GM12874 (cell line): ENCODE data around the gene ADPGK.

Experiments used
- TF ChIP-seq, protein P1 (sequence below): IDR thresholded peaks from 2 replicates; pipeline ENCODE4 v1.5.1; 2011; ENCODE audit warnings: low read depth, mild to moderate bottlenecking, control low read depth, low read length, moderate library complexity; ENCODE audit not compliant: insufficient read depth

Gene ADPGK

DNA sequence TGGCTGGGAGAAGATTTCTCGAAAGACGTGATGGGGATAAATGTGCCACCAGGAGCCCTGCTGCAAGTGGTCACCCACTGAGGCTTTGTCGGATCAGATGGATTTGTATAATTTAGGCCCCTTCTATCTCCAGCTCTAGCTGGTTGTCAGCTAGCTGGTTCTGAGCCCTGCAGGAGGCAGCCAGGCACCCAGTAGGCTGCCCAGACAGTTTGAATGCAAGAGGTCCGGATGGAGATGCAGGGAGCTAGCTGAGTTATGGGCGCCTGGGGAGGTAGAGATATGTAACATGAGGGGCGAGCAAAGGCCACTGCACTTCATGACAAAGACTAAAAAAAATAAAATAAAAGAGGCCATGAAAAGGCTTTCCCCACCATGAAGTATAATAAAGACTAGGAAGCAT lies 35.1 kb upstream of the ADPGK start:
- TF ChIP-seq, protein P1, sequence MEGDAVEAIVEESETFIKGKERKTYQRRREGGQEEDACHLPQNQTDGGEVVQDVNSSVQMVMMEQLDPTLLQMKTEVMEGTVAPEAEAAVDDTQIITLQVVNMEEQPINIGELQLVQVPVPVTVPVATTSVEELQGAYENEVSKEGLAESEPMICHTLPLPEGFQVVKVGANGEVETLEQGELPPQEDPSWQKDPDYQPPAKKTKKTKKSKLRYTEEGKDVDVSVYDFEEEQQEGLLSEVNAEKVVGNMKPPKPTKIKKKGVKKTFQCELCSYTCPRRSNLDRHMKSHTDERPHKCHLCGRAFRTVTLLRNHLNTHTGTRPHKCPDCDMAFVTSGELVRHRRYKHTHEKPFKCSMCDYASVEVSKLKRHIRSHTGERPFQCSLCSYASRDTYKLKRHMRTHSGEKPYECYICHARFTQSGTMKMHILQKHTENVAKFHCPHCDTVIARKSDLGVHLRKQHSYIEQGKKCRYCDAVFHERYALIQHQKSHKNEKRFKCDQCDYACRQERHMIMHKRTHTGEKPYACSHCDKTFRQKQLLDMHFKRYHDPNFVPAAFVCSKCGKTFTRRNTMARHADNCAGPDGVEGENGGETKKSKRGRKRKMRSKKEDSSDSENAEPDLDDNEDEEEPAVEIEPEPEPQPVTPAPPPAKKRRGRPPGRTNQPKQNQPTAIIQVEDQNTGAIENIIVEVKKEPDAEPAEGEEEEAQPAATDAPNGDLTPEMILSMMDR = no peak

DNA sequence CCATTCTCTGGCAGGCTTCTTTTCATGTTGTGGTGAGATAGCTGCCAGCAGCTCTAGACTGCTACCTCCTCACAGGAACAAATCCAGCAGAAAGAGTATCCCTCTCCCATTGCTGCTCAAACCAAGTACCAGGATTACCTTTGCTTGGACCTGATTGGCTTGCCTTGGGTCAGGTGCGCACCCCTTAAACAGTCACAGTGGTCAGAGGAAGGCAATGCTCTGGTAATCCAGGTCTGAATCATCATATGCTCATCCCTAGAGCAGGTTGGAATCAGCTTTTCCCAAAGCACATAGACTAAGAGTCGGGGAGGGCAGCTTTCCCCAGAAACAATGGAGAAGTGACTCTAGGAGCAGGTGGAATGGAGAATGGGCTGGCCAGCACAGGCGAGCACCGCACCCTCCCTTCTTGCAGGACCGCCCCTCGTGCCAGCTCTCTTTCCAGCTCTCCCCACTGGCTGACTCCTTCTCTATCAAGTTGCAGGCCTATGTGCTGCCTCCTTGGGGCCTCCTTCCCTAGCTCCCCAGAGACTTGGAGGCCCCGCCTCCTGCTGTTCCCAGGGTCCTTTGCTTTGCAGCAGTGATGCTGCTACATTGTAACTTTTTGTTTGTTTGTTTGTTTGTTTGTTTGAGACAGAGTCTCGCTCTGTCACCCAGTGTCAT lies 29.9 kb upstream of the ADPGK start:
- TF ChIP-seq, protein P1 = no peak

DNA sequence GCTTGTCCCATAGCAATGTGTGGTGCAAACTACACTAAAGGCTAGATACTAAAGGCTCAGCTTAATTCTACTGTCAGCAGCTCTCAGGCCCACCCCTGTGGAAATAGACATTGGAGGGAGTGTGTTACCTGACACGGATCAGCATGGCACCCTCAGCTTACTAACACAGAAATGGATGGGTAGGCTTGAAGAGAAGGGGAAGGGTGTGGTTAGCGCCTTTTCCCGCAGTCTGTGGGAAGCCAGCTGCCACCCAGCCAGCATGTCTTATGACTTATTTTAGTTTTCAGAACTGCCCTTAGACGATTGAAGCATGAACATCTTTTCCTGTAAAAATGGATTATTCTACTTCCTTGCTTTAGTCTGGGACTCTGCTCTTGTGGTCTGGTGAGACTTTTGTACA lies 25.8 kb upstream of the ADPGK start:
- TF ChIP-seq, protein P1 = no peak

DNA sequence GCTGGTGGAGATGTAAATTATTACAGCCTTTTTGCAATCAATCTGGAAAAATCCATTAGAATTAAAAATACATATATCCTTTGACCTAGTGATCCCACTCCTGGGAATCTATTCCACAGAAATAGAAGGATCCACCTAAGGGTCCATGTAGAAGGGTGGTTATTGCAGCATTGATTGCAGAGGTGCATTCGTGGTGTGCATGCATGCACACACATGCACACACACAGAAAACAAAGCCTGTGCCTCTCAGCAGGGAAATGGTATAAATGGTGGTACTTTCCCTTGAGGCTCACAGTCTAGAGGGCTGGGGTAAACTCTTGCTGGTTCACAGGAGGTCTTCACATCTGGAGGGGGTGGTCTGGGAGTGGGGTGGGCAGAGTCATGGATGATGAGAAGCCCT lies 19.4 kb upstream of the ADPGK start:
- TF ChIP-seq, protein P1 = no peak

DNA sequence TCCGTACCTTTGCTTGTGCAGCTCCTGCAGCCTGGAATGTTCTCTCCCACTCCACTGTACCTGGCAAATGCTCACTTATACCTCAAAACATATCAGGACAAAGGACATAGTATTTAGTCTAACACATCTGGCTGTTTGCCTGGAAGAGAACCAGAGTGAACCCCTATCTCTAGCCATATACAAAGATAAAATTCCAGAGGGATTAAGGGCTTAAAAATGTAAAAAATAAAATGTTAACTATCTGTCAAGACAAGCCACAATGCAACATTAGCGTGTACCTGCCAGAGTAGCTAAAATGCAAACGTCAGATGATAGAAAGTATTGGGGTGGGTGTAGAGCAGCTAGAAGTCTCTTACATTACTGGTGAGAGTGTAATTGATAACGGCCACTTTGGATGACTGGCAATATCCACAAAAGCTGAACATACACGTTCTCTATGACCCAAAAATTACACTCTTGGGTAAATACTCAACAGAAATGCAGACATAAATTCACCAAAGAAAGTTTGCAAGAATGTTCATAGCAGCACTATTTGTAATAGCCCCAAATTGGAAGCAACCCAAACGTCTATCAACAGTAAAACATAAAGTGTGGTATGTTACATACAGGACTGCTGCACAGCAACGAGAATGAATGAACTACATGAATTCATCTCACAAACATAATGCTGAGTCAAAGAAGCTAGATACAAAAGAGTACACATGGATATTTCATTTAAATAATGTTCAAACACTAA lies 18.2 kb upstream of the ADPGK start:
- TF ChIP-seq, protein P1 = no peak

DNA sequence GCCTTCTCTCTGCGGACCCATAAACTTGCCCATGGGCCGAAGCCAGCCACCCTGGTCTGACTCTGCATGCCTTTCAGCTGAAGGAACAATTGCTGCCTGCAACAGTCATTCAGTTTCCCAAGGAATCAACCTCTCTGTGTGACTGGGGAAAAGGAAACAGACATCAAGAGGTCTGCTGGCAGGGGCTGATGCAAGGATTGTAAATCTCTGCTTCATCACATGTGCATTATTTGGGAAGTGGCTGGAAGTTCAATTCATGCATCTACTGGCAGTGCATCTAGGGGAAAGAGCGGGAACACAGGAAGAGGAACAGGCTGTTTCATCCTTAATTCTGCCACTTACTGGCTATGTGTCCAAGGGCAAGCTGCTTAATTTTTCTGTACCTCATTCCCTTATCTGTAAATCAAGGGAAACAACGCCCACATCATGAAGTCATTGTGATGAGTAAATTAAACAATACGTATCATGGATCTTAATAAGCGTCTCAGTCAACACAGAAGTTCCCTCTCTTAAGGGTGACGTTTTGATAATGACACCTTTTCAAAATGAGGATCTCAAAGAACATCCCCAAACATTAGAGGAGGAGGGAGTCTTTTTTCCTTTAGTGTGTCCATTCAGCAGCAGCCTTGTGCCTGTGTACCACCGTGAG lies 17.4 kb upstream of the ADPGK start:
- TF ChIP-seq, protein P1 = no peak

DNA sequence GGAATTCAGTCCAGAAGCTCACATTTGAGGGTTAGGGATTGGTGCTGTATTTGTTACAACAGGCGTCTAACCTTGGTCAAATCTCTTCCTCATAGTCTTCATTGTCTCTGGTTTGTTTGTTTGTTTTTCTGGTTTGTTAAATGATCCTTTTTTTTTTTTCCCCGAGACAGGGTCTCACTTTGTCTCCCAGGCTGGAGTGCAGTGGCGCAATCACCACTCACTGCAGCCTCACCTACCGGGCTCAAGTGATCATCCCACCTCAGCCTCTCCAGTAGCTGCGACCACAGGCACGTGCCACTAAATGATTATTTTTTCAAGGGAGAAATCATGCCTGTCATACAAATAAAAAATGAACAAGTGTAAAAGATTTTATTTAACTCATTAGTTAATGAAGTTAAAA lies 14.3 kb upstream of the ADPGK start:
- TF ChIP-seq, protein P1 = no peak
